A549 (cell line): ENCODE data around the gene TTC3.

ENCODE experiments used
- CTCF ChIP-seq: fragments of >200 bp; sonication (Bioruptor Twin); formaldehyde crosslinking; IDR thresholded peaks from 3 replicates; pipeline ENCODE4 v1.5.1; 2016
- ELK1 ChIP-seq: fragments of 150-350 bp; IDR thresholded peaks from 2 replicates; pipeline ENCODE4 v1.6.1; 2014; ENCODE audit warnings: low read depth, mild to moderate bottlenecking, low read length
- EP300 ChIP-seq, 2 experiments: fragments of >200 bp; sonication (Bioruptor Twin); formaldehyde crosslinking; IDR thresholded peaks; 2 replicates in 1 of 2; 3 replicates in 1 of 2; pipeline ENCODE4 v1.6.1; 2016 to 2017
- HOXB5 ChIP-seq: fragments of 250-450 bp; sonication (Bioruptor Pico); IDR thresholded peaks from 2 replicates; pipeline ENCODE4 v1.5.0; 2020; ENCODE audit warnings: mild to moderate bottlenecking, moderate library complexity
- MAX ChIP-seq: IDR thresholded peaks from 2 replicates; pipeline ENCODE4 v1.6.1; 2012
- NPAS2 ChIP-seq: fragments of 250-450 bp; sonication (Bioruptor Pico); IDR thresholded peaks from 2 replicates; pipeline ENCODE4 v1.8.0; 2022; ENCODE audit warnings: mild to moderate bottlenecking, moderate library complexity, borderline replicate concordance
- NR3C1 ChIP-seq: fragments of >200 bp; sonication (Bioruptor Twin); formaldehyde crosslinking; IDR thresholded peaks from 3 replicates; pipeline ENCODE4 v1.6.1; 2017
- POLR2A ChIP-seq: IDR thresholded peaks from 2 replicates; pipeline ENCODE4 v1.6.1; 2012; ENCODE audit warnings: mild to moderate bottlenecking, low read length
- POLR2AphosphoS2 ChIP-seq: conservative IDR thresholded peaks from 2 replicates; pipeline ENCODE4 v1.6.1; 2012; ENCODE audit warnings: low read length, improper control_type of control experiment, inconsistent platforms
- REST ChIP-seq: fragments of 200-600 bp; sonication (generic); IDR thresholded peaks from 2 replicates; pipeline ENCODE4 v1.6.1; 2016; ENCODE audit warnings: antibody characterized with exemption, mild to moderate bottlenecking, moderate library complexity
- SMC3 ChIP-seq: fragments of >200 bp; sonication (Bioruptor Twin); formaldehyde crosslinking; IDR thresholded peaks from 3 replicates; pipeline ENCODE4 v1.6.1; 2018; ENCODE audit warnings: inconsistent platforms
- ZFP36 ChIP-seq: fragments of 450-650 bp; IDR thresholded peaks from 2 replicates; pipeline ENCODE4 v1.6.1; 2014; ENCODE audit warnings: borderline replicate concordance; ENCODE audit not compliant: partially characterized antibody
- TF ChIP-seq, protein P1 (sequence below): IDR thresholded peaks from 2 replicates; pipeline ENCODE4 v1.6.1; 2012

- no peak for TF ChIP-seq ZFP36
- no peak for TF ChIP-seq CTCF
- TF ChIP-seq POLR2AphosphoS2 = no peak
- no peak for TF ChIP-seq POLR2A
- TF ChIP-seq ELK1 = no peak
- TF ChIP-seq REST = no peak
- no peak for TF ChIP-seq NR3C1
- no peak for TF ChIP-seq MAX
- no peak for TF ChIP-seq HOXB5 (CRISPR knock-in tag)
- no peak for TF ChIP-seq SMC3
- no peak for TF ChIP-seq NPAS2 (CRISPR knock-in tag)
- no peak for TF ChIP-seq EP300 (IDR thresholded peaks at IDR 0.05)
- TF ChIP-seq, protein P1, sequence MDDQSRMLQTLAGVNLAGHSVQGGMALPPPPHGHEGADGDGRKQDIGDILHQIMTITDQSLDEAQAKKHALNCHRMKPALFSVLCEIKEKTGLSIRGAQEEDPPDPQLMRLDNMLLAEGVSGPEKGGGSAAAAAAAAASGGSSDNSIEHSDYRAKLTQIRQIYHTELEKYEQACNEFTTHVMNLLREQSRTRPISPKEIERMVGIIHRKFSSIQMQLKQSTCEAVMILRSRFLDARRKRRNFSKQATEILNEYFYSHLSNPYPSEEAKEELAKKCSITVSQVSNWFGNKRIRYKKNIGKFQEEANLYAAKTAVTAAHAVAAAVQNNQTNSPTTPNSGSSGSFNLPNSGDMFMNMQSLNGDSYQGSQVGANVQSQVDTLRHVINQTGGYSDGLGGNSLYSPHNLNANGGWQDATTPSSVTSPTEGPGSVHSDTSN = no peak
Observed at GRCh38 chr21:37240978-37241377, 167.9 kb downstream of the TTC3 start.
